IPS-11a (cell line): ENCODE data around the gene MTX1.
"Not testable (repeated sequence)": the region's sequence is repeated elsewhere in the genome, so short reads cannot be mapped to it uniquely, and the experiment has no call there.

ENCODE experiments used
- H3K4me3 ChIP-seq: one replicate; pipeline ENCODE4 v1.5.1; 2013; ENCODE audit warnings: low read depth, low read length, control low read depth

The MTX1 gene

DNA sequence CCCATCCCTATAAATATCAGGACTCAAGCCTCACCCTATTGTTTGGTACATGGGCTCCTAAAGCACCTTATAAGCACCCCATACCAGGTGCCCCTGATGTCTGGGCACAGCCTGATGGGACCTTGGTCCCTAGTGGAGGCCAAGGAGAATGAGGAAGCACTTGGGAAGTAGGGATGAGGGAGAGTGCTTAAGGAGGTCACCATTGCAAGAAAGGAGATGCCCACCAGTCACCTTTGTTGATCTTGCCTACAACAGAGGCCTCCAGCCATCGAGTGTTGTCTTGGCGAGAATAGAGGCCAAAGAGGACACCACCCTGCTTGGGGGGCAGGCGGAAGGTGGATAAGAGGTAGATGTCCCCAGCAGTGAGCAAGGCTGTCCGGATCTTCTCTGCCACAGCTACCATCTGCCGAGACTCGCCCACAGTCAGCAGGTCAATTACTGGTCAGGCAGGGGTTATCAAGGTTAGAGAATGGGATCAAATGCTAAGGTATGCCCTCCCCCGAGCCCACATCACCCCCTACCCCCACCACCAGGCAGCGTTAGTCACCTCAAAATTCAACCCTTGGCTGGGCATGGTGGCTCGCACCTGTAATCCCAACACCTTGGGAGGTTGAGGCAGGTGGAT is 2.4 kb upstream of the MTX1 start:
- no peak overlapping the region for H3K4me3 ChIP-seq

DNA sequence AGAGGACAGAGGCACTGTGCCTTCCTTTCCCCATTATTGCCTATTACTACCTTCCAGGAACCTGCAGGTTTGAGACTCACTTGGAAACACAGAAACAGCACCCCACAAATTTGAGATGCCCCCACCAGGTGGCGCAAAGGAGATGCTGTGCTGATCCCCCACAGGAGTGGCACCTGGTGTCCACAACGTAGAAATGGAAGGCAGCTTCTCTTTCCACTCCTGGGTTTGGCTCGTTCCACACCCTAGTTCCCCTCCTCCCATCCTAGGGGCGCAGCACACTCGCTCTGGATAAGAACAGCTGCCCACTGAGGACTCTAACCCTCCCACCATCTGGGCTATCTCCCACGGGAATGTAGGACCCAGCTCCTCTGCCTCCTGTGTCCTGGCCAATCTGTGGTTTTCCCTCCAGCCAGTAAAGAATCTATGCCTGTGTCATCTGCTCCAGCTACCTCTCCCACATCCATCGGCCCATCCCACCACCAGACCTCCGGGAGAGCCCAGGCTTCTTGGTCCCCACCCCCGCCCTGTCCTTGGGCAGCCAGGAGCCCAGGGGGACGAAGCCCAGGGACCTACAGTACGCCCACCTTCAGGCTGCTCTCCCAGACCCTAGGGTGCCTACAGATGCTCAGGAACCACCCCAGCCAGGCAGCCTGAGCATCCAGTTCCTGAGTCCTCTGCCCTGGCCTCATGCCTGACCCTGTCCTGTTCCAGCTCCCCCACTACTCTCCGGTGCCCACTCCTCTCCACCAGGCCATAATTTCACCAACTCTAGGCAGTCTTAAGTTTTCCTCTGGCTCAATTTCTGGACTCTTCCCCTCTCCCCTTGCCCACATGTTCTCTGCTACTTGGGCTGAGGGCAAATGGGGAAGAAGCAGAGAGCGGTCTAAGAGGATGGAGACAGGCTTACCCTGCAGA is 1.3 kb upstream of the MTX1 start:
- H3K4me3 ChIP-seq, result peak overlapping the region; percentile 13

DNA sequence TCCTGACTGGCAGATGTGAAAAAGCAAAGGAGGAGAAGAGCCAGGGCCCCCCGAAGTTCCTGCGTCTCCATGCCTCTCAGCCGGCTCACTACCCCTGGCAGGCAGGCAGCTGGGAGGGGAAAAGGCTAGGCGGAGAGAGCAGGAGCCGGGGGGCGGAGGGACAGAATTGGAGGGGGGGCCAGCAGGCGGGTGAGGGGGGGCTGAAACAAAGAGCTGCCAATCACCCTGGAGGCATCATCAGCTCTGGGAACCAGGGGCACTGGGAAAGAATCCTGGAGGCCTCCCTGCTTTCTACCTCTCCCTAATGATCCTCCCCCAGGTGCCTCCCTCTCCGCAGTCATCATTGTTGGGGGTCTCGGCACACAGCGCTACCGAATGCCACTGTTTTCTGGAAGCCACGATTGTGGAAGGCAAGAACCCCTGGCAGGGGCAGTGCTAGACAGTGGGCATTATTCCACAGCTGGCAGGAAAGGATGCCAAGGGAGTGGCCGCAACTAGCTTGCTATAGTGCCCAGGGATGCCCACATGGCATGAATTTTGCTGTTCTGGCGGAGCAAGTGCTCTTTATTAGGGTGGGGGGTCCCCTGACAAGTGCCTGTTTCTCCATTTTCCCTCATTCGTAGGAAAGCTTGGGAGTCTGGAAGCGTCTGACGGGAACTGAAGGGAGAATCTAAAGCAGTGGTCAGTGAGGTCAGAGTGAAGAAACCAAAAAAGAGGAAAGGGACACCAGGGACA is 522 bp upstream of the MTX1 start, which contains the start of gene THBS3:
Gene THBS3 (minus strand): TSS at position 92 of the 735 bp plus-strand sequence. CDS start 21 bp downstream, at position 71.
- peak within 1 kb of the TSS; percentile 91 for H3K4me3 ChIP-seq

DNA sequence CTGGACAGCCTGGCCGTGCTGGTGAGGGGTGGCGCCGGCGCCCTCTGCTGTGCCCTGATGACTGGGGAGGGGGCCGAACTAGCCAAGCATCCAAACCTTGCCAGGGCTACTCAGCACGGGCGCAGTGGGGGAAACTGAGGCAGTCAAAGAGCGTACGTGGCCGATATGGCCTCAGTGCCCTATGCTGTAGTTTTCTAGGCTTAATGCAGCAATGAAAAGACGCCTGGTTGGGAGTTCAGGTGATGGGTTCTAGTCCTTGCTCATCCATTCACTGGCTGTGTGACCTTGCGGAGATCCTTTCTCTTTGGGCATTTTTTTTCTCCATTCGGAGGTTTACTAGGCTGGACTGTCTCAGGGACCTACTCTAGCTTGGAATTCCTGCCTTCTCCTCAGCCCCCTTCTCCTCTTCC is 822 bp downstream of the MTX1 start:
- peak overlapping the region; percentile 91 for H3K4me3 ChIP-seq

DNA sequence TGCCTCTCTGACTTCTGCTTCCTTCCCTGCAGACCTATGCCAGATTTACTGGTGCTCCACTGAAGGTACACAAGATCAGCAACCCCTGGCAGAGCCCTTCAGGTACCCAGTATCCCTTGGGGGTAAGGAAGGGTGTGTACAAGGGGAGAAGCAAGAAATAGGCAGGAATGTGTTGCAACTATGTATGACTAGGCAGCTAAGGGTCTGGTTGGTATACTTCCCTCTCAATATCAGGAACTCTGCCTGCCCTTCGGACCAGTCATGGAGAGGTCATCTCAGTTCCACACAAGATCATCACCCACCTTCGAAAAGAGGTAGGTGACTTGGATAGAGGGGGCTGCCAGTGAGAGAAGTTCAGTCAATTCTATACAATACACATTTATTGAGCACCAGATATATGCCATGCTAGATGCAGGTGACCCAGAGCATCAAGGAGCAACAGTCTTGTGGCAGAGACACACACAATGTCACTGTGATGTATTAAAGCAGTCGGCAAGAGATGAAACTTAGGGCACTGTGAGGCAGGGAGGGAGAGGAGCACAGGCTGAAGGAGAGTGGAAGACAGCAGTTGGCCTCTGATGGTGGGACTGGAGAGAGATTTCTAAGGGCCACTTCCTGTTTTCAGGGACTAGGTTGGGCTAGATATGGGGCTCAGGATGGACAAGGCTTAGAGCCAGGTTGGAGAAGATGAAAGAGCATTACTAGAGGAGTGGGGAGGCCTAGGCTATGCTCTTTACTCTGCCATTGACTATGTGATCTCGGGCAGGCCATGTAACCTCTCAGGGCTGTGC is 2.0 kb downstream of the MTX1 start:
- H3K4me3 ChIP-seq, result no peak overlapping the region

DNA sequence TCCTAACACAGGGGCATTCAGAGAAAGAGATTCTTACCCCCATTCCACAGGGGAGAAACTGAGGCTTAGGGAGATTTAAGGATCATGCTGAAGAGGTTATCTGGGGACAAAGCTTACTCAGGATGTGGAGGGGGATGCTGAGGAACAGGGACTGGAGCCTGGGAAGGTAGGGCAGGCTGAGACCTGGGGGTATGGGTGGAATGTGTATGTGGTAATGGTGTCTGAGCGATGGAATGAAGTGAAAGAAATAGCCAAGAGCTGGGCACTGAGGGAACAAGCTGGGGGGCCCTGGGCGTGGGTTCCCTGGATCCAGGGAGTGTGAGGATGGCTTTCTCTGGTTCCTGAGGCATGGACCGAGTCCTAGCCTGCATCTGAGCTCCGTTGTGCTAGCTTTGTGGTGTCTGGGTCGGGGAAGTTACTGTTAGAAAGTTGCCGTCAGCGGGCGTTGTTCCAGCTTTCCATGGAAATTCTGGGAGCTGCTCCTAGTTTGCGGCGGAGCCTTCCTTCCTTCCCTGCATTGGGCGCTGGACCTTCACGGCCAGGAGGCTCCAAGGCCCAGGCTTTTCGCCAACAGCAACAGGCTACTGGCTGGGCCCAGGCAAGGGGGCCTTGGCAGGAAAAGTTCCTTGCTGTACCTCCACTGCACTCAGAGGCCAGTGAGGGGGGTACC is 3.0 kb downstream of the MTX1 start:
- not testable (repeated sequence) for H3K4me3 ChIP-seq

DNA sequence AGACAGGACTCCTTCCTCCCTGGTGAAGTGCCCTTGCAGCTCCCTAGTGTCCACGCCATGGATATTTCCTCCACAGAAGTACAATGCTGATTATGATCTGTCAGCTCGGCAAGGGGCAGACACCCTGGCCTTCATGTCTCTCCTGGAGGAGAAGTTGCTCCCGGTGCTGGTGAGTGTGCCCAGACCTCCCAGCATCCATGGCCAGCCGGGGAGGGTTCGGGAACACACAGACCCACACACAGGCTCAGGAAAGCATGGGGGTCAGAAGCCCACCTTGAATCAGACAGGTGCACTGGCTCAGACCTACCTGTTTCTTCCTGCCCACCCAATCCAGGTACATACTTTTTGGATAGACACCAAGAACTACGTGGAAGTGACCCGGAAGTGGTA is 3.6 kb downstream of the MTX1 start:
- not testable (repeated sequence) for H3K4me3 ChIP-seq

DNA sequence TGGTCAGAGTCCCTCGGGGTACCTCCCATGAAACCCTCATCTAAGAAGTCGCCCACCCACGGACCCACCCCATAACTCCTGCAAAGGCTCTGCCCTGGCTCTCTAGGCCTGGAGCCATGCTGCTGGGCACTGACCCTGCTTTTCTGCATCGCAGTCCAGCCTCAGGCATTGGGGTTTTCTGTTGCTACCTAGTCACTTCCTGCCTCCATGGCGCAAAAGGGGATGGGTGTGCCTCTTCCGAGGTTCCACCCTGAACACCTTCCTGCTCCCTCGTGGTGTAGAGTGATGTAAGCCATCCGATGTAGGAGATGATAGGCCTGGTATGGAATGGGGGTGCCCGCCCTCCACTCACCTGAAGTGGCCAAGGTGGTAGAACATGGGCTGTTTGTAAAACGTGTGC is 6.2 kb downstream of the MTX1 start:
- not testable (repeated sequence) for H3K4me3 ChIP-seq

DNA sequence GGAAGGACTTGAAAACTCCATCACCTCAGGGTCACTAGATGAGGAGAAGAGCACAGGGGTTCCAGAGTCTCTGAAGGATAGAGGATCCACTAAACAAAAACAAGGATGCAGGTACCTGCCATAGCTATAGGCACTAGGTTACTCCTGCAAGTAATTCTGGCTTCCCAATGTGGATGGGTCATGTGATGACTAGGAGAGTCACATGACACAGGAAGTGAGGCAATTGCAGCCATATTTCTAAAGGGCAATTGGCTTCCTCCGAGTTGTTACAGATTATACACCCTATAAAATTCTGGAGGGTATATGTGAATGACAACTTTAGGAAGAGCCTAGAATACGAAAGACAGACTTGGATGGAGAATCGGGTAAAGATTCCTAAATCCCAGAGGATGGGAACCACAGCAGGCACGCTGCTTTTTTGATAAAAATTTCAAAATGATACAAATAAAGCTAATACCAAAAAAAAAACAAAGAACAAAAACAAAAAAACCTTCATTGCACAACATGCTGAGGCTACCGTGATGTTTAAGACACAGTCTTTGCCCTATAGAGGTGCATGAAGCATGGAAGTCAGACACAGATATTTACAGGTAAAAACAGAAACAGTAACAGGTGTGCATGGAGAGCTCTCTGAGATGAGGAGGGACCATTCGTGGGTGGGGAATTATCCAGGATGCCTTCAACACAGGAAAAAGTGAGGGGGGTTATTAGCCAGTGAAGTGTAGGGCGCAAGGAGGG is 10.5 kb downstream of the MTX1 start:
- H3K4me3 ChIP-seq, result no peak overlapping the region

DNA sequence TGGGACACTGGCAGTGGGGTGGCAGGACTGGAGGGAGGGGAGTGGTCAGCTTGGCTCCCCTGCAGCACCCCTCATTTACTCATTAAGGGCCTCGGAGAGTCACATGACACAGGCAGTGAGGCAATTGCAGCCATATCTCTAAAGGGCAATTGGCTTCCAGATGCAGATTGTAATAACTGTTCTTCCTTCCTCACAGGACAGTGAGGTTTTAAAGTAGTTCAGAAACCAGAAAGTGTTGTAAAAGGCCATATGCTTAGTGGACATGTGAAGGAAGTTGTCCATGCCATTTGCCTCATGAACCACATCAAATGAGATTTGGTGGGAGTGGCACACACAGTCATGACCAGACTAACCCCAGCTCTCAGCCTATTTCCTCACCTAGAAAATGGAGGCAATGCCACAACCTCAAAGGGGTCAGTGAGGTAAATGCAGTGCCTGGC is 11.1 kb downstream of the MTX1 start:
- H3K4me3 ChIP-seq, result no peak overlapping the region

DNA sequence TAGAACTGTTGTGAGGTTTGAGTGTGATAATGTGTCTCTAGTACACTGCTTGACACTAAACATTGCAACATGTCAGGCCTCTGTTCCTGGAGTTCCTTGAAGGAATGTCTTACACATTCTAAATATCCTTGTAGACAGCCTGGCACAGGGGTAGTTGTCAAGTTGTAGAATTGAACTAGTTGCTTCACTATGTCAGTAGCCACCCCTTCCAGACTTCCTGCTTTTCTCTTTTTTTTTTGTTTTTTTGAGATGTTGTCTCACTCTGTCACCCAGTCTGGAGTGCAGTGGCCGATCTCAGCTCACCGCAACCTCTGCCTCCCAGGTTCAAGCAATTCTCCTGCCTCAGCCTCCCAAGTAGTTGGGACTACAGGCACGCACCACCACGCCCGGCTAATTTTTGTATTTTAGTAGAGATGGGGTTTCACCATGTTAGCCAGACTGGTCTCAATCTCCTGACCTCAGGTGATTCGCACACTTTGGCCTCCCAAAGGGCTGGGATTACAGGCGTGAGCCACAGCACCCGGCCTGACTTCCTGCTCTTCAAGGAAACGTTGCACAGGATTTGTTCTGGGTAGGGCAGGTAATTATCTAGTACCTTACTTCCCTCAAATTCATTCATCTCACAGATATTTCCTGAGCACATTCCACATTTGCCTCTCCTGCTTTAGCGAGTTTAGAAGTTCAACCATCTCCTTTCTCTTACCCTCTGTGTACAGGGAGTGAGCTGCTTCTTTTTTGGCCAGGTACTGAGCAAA is 11.9 kb downstream of the MTX1 start:
- H3K4me3 ChIP-seq, result not testable (repeated sequence)

DNA sequence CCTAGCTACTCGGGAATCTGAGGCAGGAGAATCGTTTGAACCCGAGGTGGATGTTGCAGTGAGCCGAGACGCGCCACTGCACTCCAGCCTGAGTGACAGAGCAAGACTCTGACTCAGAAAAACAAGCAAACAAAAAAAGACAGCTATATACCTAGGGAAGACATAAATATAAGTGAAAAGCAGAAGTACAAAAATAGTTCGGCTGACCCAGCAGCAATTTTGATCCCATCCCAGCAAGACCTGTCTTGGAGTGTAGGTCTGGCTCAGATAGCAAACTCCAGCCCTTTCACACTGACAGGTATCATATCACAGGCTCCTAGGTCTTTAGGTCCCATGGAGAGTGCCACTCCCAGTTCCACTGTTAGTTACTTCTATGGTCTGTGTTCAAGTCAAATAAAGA is 14.6 kb downstream of the MTX1 start:
- H3K4me3 ChIP-seq, result no peak overlapping the region

DNA sequence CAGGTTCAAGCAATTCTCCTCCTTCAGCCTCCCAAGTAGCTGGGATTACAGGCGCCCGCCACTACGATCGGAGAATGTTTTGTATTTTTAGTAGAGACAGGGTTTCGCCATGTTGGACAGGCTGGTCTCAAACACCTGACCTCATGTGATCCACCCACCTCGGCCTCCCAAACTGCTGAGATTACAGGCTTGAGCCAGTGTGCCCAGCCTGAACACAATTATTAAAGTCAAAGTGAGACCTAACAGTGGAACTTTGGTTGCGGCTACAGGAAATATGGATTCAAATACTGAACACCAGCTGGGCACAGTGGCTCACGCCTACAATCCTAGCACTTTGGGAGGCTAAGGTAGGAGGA is 16.9 kb downstream of the MTX1 start:
- not testable (repeated sequence) for H3K4me3 ChIP-seq

DNA sequence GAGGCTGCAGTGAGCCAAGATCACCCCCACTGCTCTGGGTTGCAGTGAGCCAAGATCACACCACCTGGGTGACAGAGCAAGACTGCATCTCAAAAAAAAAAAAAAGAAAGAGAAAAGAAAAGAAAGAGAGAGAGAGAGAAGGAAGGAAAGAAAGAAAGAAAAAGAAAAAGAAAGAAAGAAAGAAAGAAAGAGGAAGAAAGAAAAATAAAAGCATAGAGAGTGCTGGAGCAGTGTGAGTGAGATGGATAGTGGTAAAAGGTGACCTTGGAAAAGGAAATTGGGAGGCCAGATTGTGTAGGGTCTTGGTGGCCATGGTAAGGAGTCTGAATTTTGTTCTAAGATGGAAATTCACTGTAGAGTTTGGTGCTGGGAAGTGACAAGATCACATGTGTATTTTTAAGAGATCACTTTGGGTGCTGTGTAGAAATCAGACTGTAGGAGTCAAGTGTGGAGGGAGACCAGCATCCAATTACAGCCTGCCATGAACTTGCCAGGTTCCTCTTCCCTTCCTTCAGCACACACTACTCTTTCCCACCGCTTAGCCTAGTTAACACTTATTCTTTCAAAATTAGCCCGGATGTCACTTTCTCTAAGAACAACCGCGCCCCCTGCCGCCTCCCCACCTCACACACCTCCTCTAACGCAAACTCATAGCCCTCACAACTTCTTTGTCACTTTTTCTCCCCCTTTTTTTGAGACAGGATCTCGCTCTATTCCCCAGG is 17.9 kb downstream of the MTX1 start:
- peak overlapping the region; percentile 76 for H3K4me3 ChIP-seq

DNA sequence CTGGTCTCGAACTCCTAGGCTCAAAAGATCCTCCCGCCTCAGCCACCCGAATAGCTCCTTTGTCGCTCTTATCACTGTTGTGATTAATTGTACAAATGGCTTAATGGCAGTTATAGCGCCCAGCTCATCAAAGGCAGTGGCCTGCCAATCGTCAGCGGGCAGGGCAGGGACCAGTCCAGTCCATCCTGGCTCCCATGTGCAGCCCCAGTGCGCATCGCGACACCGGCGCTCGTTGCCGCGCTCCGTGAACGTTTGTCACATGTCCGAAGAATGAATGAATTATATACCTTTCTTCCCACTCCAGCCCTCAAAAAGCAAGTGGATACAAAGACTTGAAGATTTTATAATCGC is 18.4 kb downstream of the MTX1 start:
- H3K4me3 ChIP-seq, result peak overlapping the region; percentile 76

DNA sequence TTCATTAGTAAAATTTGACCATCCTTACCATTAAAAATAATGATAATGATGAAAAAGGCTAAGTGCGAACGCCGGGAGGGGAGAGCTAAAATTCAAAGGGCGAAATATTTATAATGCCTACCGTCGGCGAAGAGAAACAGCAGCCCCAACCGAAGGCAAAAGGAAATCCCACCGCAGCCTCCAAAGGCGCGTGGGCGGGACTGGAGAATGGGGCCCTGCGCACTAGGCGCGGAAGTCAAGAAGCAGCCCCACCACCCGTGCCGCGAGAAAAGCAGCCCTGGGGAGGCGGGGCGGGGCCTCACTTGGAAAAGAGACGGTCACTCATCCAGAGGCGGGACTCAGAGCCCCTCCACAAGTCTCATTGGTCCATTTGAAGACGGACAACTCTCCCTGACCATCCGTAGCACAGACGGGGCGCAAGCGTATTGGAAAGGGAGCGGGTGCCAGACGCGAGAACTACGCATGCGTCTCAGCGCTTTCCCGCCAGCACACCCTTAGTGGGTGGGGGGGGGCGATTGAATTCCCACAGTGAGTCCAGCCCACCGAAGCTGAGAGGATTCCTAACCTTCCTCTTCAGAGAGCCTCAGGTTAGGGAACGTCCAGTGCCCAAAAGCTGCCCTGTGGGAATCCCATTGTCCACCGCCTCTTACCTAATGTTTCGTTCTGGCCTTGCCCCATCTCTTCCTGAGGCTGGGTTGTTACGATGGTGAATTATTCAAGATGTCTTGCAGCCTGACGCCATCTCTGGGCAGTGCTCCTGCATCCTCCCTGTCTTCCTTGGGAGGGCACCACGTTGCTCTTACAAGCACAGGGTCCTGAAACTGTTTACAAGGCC is 19.0 kb downstream of the MTX1 start:
- peak overlapping the region; percentile 76 for H3K4me3 ChIP-seq

DNA sequence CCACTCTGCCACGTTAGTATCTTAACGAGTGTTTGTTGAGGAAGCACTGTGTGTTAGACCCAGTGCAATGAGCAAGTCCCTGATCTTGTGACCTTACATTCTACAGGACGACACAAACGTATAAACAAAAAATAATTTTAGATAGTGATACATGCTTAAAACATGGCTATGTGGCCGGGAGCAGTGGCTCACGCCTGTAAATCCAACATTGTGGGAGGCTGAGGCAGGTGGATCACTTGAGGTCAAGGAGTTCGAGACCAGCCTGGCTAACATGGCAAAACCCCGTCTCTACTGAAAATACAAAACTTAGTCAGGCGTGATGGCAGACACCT is 19.6 kb downstream of the MTX1 start:
- peak overlapping the region; percentile 57 for H3K4me3 ChIP-seq

DNA sequence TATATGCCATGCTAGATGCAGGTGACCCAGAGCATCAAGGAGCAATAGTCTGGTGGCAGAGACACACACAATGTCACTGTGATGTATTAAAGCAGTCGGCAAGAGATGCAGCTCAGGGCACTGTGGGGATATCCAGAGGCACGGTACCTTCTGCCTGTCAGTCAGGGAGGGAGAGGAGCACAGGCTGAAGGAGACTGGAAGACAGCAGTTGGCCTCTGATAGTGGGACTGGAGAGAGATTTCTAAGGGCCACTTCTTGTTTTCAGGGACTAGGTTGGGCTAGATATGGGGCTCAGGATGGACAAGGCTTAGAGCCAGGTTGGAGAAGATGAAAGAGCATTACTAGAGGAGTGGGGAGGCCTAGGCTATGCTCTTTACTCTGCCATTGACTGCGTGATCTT is 22.8 kb downstream of the MTX1 start:
- H3K4me3 ChIP-seq, result not testable (repeated sequence)
